H1 (cell line): ENCODE data around the gene ELL2. TPM values are rescaled to one million over a fixed set of nuclear protein-coding genes. Genes with fewer than 3 reads are reported as not detected.

Experiments
- BRCA1 ChIP-seq: IDR thresholded peaks from 2 replicates; pipeline ENCODE4 v1.6.1; 2012; ENCODE audit warnings: low read depth, low read length, improper control_type of control experiment
- CTBP2 ChIP-seq: IDR thresholded peaks from 2 replicates; pipeline ENCODE4 v1.7.0; 2011; ENCODE audit warnings: borderline replicate concordance, mild to moderate bottlenecking, moderate library complexity, mixed read lengths, low read length; ENCODE audit not compliant: insufficient read depth, insufficient read length
- E2F6 ChIP-seq: IDR thresholded peaks from 2 replicates; pipeline ENCODE4 v1.6.1; 2012; ENCODE audit warnings: inconsistent platforms
- JUN ChIP-seq: IDR thresholded peaks from 2 replicates; pipeline ENCODE4 v1.6.1; 2011; ENCODE audit warnings: low read depth, mild to moderate bottlenecking, improper control_type of control experiment, low read length
- KDM1A ChIP-seq: fragments of 200-600, 300-600 bp; sonication (generic); IDR thresholded peaks from 2 replicates; pipeline ENCODE4 v1.7.1; 2016; ENCODE audit warnings: mild to moderate bottlenecking, low read length, borderline replicate concordance
- MAFK ChIP-seq: IDR thresholded peaks from 2 replicates; pipeline ENCODE4 v1.6.1; 2012; ENCODE audit warnings: low read depth, mild to moderate bottlenecking, improper control_type of control experiment, low read length
- RFX5 ChIP-seq: IDR thresholded peaks from 2 replicates; pipeline ENCODE4 v1.6.1; 2011; ENCODE audit warnings: low read depth, low read length, improper control_type of control experiment, borderline replicate concordance
- SAP30 ChIP-seq: fragments of 300-600 bp; sonication (generic); IDR thresholded peaks from 2 replicates; pipeline ENCODE4 v1.7.1; 2012; ENCODE audit warnings: low read length, moderate library complexity, mild to moderate bottlenecking, inconsistent platforms; ENCODE audit not compliant: insufficient read depth, insufficient replicate concordance
- SIN3A ChIP-seq, 2 experiments: IDR thresholded peaks in 1 of 2; conservative IDR thresholded peaks in 1 of 2; 2 replicates each; pipeline ENCODE4 v1.6.1; 2011 to 2012; ENCODE audit warnings: low read length in 2 of 2, improper control_type of control experiment in 1 of 2, low read depth in 1 of 2, mild to moderate bottlenecking in 1 of 2
- SP1 ChIP-seq: IDR thresholded peaks from 2 replicates; pipeline ENCODE4 v1.6.1; 2011; ENCODE audit warnings: low read depth, low read length
- TBP ChIP-seq: IDR thresholded peaks from 2 replicates; pipeline ENCODE4 v1.6.1; 2011; ENCODE audit warnings: low read depth, low read length, improper control_type of control experiment
- USF2 ChIP-seq: IDR thresholded peaks from 2 replicates; pipeline ENCODE4 v1.6.1; 2011; ENCODE audit warnings: low read length, improper control_type of control experiment
- ZNF274 ChIP-seq: IDR thresholded peaks from 2 replicates; pipeline ENCODE4 v1.7.0; 2012; ENCODE audit warnings: low read length, borderline replicate concordance; ENCODE audit errors: extremely low read depth
- polyA plus RNA-seq, 7 experiments: library from polyadenylated mRNA; depleted of rRNA in 3 of 7; stranded (reverse) in 5 of 7; unstranded in 2 of 7; fragments of >200 nt in 5 of 7; fragments of 200-250 nt in 2 of 7; gene quantifications; 1 replicate in 5 of 7; 2 replicates in 1 of 7; 4 replicates in 1 of 7; pipeline versions ENCODE4 v1.2.1 to v1.2.3, GENCODE V29; 2011 to 2013; ENCODE audit warnings: missing spikeins in 2 of 7, mixed read lengths in 2 of 7
- total RNA-seq: library from RNA; stranded (reverse); fragmentation: NEBNext Ultra II Directional; extraction: Animal tissue kit (Norgen Biotek cat#: 25700); gene quantifications from 2 replicates; pipeline ENCODE4 v1.2.1, GENCODE V29; 2021

Gene ELL2
- total and polyA plus RNA-seq, 2 of the 8 experiments (the other 6 are each of a cell fraction or from before 2014, with no cell fraction given): 6.3 to 29.4 TPM

DNA sequence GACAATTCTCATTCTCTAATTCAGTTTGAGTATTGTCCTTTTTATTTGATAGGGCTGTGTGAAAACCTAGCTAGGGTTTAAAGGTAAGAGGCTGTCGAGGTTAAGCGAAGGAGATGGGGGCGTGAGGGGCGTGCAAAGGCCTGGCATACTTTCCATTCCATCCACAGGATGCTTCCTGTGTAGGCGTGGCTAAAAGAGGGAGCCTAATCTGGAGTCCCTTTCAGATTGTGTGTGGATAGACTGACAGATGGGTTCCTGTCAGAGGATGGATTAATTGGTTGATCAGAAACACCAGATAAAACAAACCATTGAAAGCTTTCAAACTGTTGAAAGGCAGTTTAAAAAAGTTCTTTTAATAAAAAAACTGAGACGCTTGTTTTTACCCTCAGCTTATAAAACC lies 1.1 kb upstream of the ELL2 start (continued):
- TF ChIP-seq KDM1A (no peak), MAFK (no peak), E2F6 (0 out of 2 replicates have a peak, but pooled peaks have one; percentile 5), SIN3A (conservative IDR thresholded peaks at IDR 0.05 in 1 of 2, IDR thresholded peaks at IDR 0.05 in 1 of 2; ENCODE audit: low read depth in 1 of 2, low read length in 2 of 2) (peak in 1 of 2 experiments; percentile 56; a peak in 1 of 4 replicates), USF2 (no peak), JUN (no peak), TBP (peak; percentile 31; the same call in 1 of the 2 replicates), SAP30 (no peak), BRCA1 (no peak), ZNF274 (no peak), CTBP2 (no peak), SP1 (peak; percentile 12; the same call in 1 of the 2 replicates), RFX5 (no peak)
